Breast epithelium (tissue), 3 donors: Measurements from ENCODE around the gene RAET1E.

Experiments
- POLR2A ChIP-seq: fragments of 450-650 bp; IDR thresholded peaks from one replicate; pipeline ENCODE4 v1.6.1; 2016; ENCODE audit warnings: antibody characterized with exemption, mild to moderate bottlenecking, moderate library complexity
- POLR2AphosphoS5 ChIP-seq, 3 donors: sonication (generic); formaldehyde crosslinking; IDR thresholded peaks; one replicate each; pipeline ENCODE4 v1.6.1; 2017; ENCODE audit warnings: antibody characterized with exemption in 3 of 3
- TF ChIP-seq, protein P1 (sequence below), 3 donors: fragments of 450-650 bp; IDR thresholded peaks; one replicate each; pipeline ENCODE4 v1.5.1; 2016 to 2017; ENCODE audit warnings: antibody characterized with exemption in 3 of 3, mild to moderate bottlenecking in 3 of 3, moderate library complexity in 3 of 3

GRCh38 chr6:149939356-149939648 lies 41.4 kb upstream of the RAET1E start:
- TF ChIP-seq POLR2A: no peak
- TF ChIP-seq POLR2AphosphoS5 (IDR thresholded peaks at IDR 0.05): no peak
- TF ChIP-seq, protein P1, sequence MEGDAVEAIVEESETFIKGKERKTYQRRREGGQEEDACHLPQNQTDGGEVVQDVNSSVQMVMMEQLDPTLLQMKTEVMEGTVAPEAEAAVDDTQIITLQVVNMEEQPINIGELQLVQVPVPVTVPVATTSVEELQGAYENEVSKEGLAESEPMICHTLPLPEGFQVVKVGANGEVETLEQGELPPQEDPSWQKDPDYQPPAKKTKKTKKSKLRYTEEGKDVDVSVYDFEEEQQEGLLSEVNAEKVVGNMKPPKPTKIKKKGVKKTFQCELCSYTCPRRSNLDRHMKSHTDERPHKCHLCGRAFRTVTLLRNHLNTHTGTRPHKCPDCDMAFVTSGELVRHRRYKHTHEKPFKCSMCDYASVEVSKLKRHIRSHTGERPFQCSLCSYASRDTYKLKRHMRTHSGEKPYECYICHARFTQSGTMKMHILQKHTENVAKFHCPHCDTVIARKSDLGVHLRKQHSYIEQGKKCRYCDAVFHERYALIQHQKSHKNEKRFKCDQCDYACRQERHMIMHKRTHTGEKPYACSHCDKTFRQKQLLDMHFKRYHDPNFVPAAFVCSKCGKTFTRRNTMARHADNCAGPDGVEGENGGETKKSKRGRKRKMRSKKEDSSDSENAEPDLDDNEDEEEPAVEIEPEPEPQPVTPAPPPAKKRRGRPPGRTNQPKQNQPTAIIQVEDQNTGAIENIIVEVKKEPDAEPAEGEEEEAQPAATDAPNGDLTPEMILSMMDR (IDR thresholded peaks at IDR 0.05): no peak
